ENCODE data around the gene C5orf47.
"Not testable (repeated sequence)": the region's sequence is repeated elsewhere in the genome, so short reads cannot be mapped to it uniquely, and the experiment has no call there.

The C5orf47 gene

GRCh38 chr5:173970878-173971650 is 17.9 kb upstream of the C5orf47 start:
- no peak for DNase-seq

GRCh38 chr5:173971681-173972345 is 17.2 kb upstream of the C5orf47 start:
- no peak for DNase-seq

- DNase-seq: no peak
Measured at GRCh38 chr5:173972607-173972924, 16.4 kb upstream of the C5orf47 start.

- peak; percentile 82 for DNase-seq
Measured at GRCh38 chr5:173972925-173973615, 15.9 kb upstream of the C5orf47 start.

GRCh38 chr5:173973616-173973969 is 15.4 kb upstream of the C5orf47 start:
- DNase-seq: peak; percentile 16

GRCh38 chr5:173974688-173975239 is 14.2 kb upstream of the C5orf47 start:
- no peak for DNase-seq

GRCh38 chr5:173981185-173981761 is 7.7 kb upstream of the C5orf47 start:
- no peak for DNase-seq

- no peak for DNase-seq
Measured at GRCh38 chr5:173984218-173984617, 4.8 kb upstream of the C5orf47 start.

- no peak for DNase-seq
Measured at GRCh38 chr5:173989432-173990082, 587 bp downstream of the C5orf47 start.

- no peak for DNase-seq
Measured at GRCh38 chr5:173997331-173997730, 8.4 kb downstream of the C5orf47 start.

- DNase-seq: no peak
Measured at GRCh38 chr5:173998531-173998930, 9.6 kb downstream of the C5orf47 start.

- no peak for DNase-seq
Measured at GRCh38 chr5:174000076-174000475, 11.1 kb downstream of the C5orf47 start.

GRCh38 chr5:174003795-174004194 is 14.8 kb downstream of the C5orf47 start:
- no peak for DNase-seq

GRCh38 chr5:174008922-174009321 is 20.0 kb downstream of the C5orf47 start:
- DNase-seq: no peak

- no peak for DNase-seq
Measured at GRCh38 chr5:174010365-174010764, 21.4 kb downstream of the C5orf47 start.

GRCh38 chr5:174011441-174011840 is 22.5 kb downstream of the C5orf47 start:
- no peak for DNase-seq

- DNase-seq: not testable (repeated sequence)
Measured at GRCh38 chr5:174020069-174020927, 31.3 kb downstream of the C5orf47 start.

- no peak for DNase-seq
Measured at GRCh38 chr5:174020928-174021304, 31.9 kb downstream of the C5orf47 start.

GRCh38 chr5:174022384-174023095 is 33.6 kb downstream of the C5orf47 start:
- DNase-seq: no peak

GRCh38 chr5:174030286-174030685 is 41.3 kb downstream of the C5orf47 start:
- no peak for DNase-seq

Measured in CD4-positive, alpha-beta T cell treated with Interleukin-17A for 4 hours (primary cell).